Activated T-cell treated with anti-CD3 and anti-CD28 coated beads for 48 hours (primary cell): ENCODE measurements around the gene TMEM184C.

Source experiments
- DNase-seq: peaks from one replicate; pipeline ENCODE4 v3.0.0-alpha.2; 2020; ENCODE audit warnings: low read depth

TMEM184C gene

DNA sequence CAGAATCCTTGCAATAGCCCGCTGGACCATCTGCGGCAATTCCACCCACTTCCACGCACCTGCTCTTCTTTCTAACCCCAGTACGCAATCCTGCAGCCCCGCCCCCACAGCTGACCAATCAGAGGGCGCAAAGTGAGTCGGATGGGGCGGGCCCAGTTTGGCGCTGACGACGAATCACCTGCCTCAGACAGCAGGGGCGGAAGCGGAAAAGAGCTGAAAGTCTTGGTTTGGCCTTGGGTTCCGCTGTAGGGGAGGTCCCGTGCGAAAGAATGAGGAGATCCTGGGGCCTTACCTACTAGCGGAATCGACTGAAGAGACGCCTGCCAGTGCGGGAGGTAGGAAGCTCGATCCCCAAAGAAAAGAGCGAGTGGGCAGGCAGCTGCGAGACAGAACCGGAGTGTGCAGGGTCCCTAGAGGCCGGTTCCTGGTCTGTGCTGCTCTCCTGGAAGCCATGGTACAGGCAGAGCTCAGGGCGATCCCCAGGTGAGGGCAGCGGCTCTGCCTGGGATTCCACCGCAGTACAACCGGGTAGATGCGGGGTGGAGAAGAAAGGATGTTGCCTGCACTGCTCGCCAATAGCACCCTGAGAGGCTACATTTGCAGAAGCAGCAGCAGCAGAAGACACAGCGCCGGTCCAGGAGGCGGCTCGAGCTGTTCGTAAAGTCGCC lies at the start of gene TMEM184C:
Gene TMEM184C, plus strand, starts transcription at position 225 of the 668 bp plus-strand sequence. CDS start 560 bp downstream, outside the sequence.
- DNase-seq, result peak; percentile 96

DNA sequence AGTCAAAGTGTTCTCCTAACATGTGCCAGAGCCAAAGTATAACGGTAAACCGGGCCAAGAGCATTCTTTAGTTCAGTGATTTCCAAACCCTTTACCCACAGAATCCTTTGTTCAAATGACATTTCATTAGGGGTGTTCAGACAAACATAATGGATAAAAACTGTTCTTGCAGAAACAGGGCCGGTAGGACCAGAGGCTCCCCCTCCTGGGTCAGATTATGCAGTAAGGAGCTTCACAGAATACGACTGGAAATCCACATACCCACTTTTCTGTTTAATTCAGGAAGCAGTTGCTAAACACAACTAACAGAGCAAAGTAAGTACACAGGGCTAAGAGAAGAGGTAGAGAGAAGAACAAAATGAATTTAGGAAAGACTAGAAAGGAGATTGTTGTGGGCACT lies 46.6 kb upstream of the TMEM184C start:
- no peak for DNase-seq

DNA sequence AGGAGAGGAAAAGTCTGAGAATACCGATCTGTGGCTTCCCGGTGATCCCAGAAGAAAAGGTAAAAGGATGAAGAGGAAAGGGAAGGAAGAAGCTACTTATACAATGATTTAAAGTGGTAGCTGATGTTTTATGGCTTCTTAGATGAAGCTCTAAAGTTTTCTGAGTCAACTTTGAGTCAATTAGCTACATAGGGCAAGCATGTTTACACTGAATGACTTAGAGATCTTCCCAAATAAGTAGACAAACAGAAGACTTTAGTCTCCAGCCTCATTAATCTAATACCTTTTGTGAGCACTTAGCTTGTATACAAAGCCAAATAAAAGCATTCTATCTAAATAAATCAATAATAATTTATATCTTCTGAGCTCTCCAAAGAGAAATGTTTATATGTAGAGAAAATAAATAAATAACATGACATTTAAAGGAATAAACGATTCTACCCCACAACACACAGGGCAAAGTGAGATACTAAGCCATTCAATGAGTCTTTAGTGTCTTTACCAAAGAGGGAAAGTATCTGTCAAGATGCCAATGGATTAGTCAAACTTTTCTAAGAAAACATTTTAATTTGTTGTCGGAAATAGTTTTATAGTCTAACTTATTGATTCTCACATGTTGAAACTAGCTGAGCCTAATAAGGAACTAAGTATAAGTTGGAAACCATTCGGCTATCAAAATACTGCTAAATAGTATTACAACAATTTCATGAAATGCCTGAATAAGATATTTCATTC lies 46.0 kb upstream of the TMEM184C start:
- no peak for DNase-seq

DNA sequence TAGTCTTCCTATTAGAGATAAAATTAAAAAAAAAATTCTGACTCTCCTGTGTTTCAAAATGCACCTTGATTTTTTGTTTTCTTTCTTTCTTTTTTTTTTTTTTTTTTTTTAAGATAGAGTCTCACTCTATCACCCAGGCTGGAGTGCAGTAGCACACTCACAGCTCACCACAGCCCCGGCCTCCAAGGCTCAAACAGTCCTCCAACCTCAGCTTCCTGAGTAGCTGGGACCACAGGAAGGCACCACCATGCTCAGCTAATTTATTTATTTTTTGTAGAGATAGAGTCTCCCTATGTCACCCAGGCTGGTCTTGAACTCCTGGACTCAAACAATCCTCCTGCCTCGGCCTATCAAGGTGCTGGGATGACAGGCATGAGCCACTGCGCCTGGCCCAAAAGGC lies 41.1 kb upstream of the TMEM184C start:
- DNase-seq, result no peak

DNA sequence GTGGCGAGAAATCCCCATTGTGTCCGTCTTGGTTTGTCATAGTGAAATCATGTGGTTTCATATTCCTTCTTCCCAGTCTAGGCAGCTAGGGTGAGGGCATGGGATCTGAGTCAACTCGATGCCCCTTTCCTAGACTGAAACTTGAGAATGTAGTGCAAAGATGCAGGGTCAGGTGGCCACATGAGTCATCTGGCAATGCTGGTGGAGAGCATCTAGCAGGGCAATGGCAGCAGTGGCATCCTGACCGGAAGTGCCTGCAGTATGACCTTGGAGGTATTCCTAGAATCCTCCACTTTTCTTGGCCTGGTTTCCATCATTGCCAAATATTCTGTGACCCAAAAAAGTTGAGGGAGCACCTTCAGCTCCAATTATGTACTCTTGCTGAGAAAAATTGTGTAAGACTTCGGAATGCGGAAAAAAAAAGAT lies 39.1 kb upstream of the TMEM184C start:
- no peak for DNase-seq

DNA sequence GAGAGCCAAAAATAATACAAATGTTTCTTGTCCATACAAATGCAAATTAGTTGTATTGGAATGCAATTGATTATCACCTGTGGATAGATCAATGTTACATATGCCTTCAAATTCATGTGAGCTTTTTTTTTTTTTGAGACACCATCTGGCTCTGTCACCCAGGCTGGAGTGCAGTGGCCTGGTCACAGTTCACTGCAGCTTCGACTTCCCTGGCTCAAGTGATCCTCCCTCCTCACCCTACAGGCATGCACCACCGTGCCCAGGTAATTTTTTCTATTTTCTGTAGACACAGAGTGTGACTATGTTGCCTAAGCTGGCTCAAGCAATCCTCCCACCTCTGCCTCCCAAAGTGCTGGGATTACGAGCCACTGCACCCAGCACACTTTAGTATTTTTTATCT lies 38.6 kb upstream of the TMEM184C start:
- DNase-seq, result no peak

DNA sequence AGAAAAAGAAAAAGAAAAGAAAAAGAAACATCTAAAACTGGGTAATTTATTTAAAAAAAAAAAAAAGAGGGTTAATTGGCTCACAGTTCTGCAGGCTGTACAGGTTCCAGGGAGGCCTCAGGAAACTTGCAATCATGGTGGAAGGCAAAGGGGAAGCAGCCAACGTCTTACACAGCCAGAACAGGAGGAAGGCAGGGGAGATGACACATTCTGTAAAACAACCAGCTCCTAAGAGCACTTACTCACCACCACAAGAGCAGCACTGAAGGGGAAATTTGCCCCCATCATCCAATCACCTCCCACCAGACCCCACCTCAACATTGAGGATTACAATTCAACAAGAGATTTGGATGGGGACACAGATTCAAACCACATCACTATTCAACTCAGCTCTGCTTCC lies 36.8 kb upstream of the TMEM184C start:
- DNase-seq, result no peak

DNA sequence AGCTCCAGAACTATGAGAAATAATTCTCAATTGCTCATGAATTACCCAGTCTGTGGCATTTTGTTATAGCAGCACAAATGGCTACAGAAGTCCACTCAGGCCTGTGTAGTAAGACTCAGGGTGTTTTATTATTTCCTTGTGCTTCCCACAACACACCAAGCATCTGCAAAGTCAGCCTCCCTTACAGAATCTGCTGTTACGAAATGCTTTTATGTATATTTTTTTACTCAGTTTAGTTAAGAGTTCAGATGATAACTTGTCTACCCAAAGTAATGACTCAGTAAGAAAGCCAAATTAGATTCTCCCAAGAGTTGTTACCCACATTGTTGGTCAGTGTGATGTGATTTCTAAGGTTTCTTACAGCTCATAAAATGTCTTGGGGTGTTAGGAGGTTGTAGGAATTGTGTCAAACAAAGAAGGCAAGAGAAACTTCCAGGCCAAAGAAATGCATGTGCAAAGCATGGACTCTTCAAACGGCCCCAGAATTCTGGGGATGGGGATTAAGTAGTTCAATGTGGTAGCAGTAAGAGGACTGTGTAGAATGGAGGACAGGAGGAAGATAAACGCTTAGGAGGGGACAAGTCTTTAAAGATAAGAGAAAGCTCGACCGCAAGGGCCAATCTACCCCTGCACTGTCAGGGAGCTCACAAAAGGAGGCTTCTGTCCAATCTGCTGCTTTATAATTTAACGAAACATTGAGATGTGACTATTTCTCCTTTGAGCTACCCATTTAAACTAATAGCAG lies 35.4 kb upstream of the TMEM184C start:
- DNase-seq, result no peak

DNA sequence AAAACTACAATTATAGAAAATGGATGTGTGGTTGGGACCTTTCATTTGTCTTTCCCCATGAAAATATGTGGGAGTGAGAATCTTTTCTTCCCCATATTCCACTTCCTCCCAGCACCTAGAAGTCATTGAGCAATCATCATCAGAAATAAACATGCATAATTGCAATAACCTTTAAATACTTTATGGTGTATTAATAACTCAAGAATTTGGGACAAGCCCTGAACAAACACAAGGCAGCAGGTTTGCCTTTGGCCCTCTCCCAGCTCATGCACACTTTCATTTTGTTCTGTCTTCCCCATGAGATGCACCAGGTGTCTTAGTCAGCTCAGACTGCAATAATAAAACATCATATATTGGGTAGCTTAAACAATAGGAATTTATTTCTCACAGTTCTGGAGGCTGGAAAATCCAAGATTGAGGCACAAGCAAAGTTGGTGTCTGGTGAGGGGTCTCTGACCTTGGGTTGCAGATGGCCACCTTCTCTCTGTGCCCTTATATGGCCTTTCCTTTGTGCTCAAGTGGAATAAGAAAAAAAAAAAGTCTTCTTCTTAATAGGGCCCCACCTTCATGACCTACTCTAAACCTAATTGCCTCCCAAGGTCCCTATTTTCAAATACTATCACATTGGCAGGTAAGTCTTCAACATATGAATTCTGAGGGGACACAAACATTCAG lies 34.7 kb upstream of the TMEM184C start:
- no peak for DNase-seq

DNA sequence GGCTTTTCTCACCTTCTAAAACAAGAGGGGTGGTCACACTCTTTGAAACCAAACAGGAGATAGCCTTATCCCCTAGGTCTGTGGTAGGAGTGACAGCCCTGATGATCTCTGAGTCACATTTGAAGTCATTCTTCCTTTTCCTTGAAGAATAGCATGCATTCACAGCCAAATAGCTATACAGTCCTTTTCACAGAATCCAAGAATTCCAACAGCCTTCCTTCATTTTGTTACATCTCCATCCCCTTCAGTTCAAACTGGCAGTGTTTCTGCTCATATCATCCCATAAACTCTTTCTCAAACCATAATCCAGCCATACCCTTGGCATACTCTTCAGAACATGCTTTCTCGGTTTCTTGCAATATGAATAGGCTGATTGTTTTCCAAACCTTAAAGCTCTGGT lies 33.3 kb upstream of the TMEM184C start:
- DNase-seq, result no peak

DNA sequence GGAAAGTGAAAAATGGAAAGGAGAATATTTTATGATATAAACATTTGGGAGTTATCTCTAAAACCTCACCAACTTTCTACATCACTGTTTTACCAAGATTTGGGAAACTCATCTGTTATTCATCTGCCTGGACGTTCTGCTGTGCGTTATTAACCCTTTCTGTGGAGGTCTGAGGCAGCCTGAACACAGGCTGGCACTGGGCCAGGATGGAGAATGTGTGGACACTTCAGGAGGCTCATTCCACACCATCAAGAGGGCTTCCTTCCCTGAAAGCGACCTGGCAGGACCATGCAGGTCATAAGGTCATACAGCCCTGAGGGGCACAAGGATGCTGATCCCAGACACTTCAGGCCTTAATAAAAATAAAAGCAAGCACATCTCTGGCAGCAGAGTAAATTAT lies 31.2 kb upstream of the TMEM184C start:
- DNase-seq, result no peak

DNA sequence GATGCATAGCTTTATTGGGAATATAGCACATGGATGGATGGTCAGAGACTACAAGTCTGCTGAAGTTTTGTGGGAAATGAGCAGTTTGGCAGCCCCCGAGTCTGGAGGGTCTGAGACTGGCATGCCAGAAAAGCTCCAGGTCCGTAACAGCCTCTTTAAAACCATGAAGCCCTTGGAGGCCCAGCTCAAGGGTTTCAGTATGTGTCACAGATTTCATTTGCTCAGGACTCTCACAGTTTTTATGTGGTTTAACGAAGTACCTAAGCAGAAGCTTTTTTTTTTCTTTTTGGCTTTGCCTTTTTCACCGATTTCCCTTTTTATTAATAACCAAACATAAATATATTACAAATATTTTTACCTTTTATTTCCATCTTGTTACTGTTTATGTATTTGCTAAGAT lies 30.6 kb upstream of the TMEM184C start:
- no peak for DNase-seq

DNA sequence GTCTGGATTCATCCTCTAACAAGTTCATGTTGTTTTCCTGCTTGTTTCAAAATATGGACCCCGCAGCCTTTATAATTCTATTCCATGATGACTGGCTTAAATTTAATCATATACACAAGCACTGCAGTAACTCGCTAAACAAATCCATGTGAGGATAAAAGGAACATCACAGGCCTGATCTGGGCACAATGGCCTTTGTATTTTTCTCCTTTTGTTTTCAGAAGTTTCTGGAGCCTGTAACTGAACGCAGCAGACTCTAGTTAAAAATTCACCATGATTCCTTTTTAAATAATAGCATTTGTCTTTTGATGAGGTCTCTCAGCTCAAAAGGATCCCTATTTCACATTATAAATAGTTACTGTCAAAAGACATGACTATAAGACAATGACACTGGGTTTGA lies 30.2 kb upstream of the TMEM184C start:
- DNase-seq, result no peak

DNA sequence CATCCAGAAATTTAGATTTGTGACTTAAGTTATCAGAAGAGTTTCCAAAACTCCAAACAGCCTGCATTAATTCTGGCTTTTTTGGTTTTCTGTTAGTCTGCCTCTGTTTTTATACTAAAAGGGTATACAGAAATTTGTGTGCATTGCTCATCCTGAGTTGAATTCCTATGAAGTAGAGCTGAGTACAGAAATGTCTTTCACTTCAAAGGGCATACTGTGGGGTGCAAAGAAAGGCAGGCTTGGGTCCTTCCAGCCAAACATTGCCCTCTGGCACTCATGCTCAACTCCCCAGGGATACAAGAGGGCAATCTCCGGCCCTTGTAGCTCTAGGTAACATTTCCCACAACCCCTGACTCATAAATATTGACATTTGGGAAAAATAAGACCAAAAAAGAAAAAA lies 27.6 kb upstream of the TMEM184C start:
- DNase-seq, result no peak

DNA sequence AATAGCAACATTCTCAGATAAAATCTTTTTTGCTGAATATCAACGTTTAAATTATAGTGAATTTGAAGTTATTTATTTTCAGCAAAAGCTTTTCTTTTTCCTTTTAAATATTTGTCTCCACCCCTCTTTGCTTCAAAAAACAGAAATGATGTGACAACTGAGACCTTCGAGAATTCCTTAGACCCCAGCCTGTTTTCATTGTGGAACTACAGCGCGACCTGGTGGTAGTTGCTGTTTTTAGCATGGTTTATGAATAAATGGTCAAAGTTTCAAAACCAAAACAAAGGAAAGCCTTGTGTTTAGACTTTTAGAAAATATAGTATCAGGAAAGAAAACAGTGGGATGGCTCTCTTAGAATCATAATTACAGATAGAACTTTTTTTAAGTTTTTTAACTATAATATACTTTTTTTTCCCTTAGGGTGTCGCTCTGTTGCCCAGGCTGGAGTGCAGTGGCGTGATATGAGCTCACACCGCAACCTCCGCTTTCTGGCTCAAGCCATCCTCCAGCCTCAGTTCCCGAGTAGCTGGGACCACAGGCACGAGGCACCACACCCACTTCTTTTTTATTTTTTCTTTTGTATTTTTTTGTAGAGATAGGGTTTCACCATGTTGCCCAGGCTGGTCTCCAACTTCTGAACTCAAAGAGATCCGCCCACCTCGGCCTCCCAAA lies 26.8 kb upstream of the TMEM184C start:
- DNase-seq, result peak; percentile 25

DNA sequence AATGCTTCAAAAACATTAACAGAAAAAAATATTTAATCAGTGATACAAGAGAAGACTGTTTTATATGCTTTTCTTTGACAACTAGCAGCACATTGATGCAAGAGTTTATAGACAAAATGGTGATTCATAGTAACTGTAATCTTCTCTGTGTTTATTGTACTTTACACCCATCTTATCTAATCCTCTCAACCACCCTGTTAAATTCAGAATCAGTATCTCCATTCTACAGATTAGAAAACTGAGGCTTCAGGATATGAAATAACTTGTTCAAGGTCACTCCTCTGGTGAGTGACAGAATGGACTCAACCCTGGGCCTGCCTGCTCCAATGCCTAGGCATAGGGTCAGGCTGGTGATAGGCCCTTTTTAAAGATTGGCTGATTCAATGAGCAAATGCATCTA lies 26.1 kb upstream of the TMEM184C start:
- DNase-seq, result no peak

DNA sequence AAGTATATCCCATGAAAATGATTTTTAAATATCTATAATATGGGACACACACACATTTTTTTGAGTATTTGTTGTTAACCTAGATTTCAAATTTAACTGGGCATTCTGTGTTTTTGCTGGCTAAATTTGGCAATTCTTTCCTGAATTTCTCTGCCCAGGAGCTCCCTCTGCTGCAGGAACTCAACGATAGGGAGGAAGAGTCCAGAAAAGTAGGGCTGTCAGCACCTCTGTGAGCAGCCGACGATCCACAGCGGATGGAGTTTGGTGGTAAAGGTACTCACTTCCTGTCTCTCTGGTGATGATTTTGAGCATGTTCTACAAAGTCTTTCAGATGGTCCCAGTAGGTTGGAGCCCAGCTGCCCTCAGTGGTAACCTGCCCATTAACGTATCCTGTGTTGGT lies 23.1 kb upstream of the TMEM184C start:
- no peak for DNase-seq

DNA sequence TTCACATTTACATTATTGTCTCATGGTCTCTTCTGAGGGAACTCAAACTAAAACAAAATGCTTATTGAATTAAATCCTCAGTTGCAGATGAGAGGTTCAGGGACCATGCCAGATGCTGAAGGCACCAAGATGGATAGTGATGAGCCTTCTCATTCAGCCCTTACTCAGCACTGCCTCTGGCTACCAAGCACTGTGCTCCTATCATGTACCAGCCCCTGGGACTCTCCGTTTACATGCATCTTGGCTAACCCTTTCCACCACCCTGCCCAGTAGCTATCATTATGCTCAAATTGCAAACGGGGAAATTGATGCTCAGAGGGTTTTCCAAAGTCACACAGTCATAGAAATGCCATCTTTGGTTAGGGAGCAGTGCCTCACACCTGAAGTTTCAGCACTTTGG lies 22.6 kb upstream of the TMEM184C start:
- DNase-seq, result no peak

DNA sequence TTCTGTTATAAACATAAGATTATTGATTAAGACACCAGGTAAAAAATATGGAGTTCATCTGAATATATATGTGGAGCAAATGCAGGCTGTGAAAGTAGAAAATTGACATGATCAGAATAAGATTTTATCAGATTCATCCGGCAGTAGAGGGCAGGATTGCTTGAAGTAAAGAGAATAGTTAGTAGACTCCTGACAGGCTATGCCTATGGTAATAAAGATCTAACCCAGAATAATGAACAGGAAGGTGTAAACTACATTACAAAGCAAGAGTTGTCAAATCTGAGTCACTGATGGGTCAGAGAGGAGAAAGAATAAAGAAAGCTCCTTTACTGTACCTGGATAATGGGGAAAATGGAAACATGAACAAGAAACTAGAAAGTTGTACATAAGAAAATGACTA lies 20.8 kb upstream of the TMEM184C start:
- DNase-seq, result no peak

DNA sequence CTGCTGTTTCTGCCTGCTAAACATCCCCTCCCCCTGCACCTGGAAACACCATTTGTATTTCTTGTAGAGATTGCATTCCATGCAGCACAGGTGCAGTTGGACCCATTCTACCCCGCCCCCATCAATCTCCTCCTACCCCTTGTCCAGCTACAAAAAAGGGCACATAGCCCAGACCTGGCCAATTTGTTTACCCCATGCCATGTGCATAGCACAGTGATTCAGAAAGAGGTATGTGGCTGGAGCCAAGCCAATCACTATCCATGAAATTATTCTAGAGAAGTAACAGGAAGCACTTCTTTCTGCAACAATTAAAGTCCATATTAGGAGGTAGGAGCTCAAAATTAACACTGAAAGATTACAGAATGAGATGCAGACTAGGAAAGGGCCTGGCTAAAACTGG lies 20.2 kb upstream of the TMEM184C start:
- DNase-seq, result no peak

DNA sequence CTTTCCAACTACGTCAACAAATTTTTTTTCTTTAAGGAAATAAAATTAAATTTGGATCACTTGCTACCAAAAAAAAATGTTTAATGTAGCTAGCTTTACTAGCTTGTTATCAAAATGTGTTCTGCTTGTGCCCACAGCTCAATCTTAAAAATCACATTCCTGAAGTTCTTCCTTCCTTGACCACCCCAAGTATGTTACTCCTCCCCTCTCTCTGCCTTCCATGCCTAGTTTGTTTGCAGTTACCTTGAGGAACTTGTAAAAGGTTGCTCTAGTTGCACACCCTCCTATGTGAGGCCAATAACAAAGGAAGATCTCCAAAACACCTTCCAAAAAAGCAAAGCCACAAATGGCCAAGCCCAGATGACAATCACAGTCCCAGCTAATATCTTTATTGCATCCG lies 19.6 kb upstream of the TMEM184C start:
- no peak for DNase-seq

DNA sequence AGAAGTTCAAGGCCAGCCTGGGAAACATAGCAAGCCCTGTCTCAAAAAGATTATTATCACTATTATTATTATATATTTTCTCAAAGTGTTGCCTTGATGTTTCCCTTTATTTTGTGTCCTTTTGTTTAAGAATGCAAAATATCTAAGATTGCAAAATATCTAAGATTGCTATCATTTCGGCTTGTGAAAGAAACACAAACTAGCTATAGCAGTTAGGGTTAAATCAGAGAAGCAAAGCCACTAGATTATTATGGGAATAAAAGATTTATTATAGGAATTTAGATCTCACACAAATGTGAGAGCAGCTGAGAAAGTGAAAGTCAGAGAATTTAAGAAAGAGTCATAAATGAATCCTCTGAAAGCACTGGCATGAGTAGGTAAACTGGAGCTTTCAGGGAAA lies 18.0 kb upstream of the TMEM184C start:
- DNase-seq, result no peak
